HAP-1 (cell line): Measurements from ENCODE around the gene COL24A1.
A peak's percentile ranks its signal among the peaks of the same experiment; 100 is the strongest.

Source experiments
- DNase-seq, 2 experiments: peaks; one replicate each; pipeline ENCODE4 v3.0.0-alpha.2; 2016 to 2020; ENCODE audit warnings: low spot score in 2 of 2
- H3K27me3 ChIP-seq: fragments of 250-450 bp; sonication (Bioruptor Pico); 2 replicates; pipeline ENCODE4 v1.5.1; 2020; ENCODE audit warnings: low read depth, mild to moderate bottlenecking, moderate library complexity
- H3K36me3 ChIP-seq: fragments of 250-450 bp; sonication (Bioruptor Pico); replicated peaks from 2 replicates; pipeline ENCODE4 v1.5.1; 2020; ENCODE audit warnings: mild to moderate bottlenecking
- H3K4me1 ChIP-seq: fragments of 250-450 bp; sonication (Bioruptor Pico); 2 replicates; pipeline ENCODE4 v1.5.1; 2020; ENCODE audit warnings: mild to moderate bottlenecking
- H3K4me3 ChIP-seq: fragments of 250-450 bp; sonication (Bioruptor Pico); 2 replicates; pipeline ENCODE4 v1.5.1; 2020; ENCODE audit warnings: mild to moderate bottlenecking, moderate library complexity
- H3K9me3 ChIP-seq: fragments of 250-450 bp; sonication (Bioruptor Pico); 2 replicates; pipeline ENCODE4 v1.5.1; 2020; ENCODE audit warnings: mild to moderate bottlenecking, moderate library complexity
- in situ Hi-C: fragments of 300-500 bp; cut with MboI; formaldehyde crosslinking; loops from 3 replicates; pipeline ENCODE4 v1.14.3; 2020; ENCODE audit warnings: low sequenced_read_pairs, inconsistent platforms, mixed read lengths

The COL24A1 gene

DNA sequence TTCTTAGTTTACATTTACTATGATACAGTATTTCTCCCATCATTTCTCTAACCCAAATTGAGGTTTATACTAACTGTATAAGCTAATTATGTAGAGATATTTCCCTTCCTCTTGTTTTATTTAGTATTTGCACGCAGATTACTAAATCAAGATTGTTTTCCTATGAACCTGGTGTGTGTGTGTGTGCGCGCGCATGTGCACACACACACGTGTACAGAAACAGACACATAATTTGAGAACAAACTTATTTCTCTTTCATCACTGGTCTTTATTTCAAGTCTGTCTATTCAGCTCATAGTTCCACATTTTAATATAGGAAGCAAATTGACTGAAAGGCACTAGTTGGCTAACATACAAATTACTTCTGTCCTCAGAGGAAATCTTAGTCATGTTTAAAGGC is 19.7 kb upstream of the COL24A1 start:
- H3K9me3 ChIP-seq = no peaks in the 10 kb centered on the region
- H3K4me3 ChIP-seq = no peak overlapping the region
- in situ Hi-C loops = no loop called here
- no peaks in the 10 kb centered on the region for H3K36me3 ChIP-seq
- H3K27me3 ChIP-seq = peaks cover 2% of the 10 kb centered on the region; the same call in 1 of the 2 replicates
- H3K4me1 ChIP-seq = peaks cover 8% of the 10 kb centered on the region
- DNase-seq = no peak

DNA sequence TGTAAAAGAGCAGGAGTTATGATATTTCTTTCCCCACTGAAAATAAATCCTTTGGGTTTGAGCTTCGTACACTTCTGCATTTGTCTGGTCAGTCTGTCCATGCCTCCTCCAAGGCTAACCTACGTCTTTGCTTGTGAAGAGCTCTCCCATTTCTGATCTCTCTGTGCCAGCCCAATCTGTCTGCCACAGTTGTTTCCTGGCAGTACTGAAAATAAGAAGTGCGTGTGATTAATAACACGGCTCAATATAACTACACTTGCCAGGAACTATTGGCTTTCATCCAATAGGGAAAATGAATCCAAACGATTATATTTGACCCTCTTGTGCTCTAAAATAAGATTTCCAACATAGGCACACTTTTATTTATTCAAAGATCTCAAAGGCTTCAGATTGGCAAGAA is 19.2 kb upstream of the COL24A1 start:
- no peak for DNase-seq
- Histone ChIP-seq H3K36me3 (no peaks in the 10 kb centered on the region), H3K27me3 (peaks cover 2% of the 10 kb centered on the region; the same call in 1 of the 2 replicates), H3K4me3 (no peak overlapping the region), H3K4me1 (peaks cover 12% of the 10 kb centered on the region), H3K9me3 (no peaks in the 10 kb centered on the region)
- in situ Hi-C loops = no loop called here

DNA sequence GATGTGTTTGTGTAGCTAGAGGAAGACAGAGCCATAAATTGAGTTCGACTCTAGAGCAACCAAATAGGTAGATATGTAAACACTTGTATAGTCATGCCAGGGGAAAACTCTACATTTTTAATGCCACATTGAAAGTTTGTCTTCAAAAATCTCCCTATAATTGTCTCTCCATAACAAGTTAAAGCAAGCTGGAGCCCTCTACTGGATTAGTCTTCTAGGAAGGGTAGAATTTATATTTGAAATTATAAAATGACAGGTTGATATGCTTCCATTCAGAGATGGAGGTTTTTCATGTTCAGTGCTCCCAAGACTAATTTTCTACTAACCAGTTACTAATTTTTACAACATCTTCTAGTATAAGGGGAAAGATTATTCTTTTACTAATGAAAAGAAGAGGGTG is 13.1 kb upstream of the COL24A1 start:
- no peaks in the 10 kb centered on the region for H3K9me3 ChIP-seq
- H3K4me1 ChIP-seq = peaks cover 12% of the 10 kb centered on the region
- H3K4me3 ChIP-seq = no peak overlapping the region
- in situ Hi-C loops = no loop called here
- no peaks in the 10 kb centered on the region for H3K27me3 ChIP-seq
- no peaks in the 10 kb centered on the region for H3K36me3 ChIP-seq
- DNase-seq = no peak

DNA sequence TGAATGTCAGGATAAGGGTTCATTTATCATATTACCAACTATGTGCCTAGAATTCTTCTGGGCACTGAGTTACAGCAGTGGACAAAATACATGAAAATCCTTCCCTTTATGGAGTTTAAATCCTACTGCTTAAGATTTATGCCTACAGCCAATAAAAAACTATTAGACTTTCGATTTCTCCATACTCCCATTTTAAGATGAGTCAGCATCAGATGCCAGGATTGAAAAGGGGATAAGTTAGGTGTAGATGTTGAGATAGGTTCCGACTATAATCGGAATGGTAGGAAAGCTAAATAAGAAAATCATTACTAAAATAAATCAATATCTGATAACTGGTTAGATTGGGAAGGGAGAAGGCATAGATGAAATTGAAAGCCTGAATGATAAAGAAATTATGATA is 3.2 kb upstream of the COL24A1 start:
- Histone ChIP-seq H3K4me3 (no peak overlapping the region), H3K36me3 (no peaks in the 10 kb centered on the region), H3K4me1 (peaks cover 17% of the 10 kb centered on the region), H3K27me3 (no peaks in the 10 kb centered on the region), H3K9me3 (no peaks in the 10 kb centered on the region; the same call in 1 of the 2 replicates)
- in situ Hi-C loops = no loop called here
- DNase-seq = no peak

DNA sequence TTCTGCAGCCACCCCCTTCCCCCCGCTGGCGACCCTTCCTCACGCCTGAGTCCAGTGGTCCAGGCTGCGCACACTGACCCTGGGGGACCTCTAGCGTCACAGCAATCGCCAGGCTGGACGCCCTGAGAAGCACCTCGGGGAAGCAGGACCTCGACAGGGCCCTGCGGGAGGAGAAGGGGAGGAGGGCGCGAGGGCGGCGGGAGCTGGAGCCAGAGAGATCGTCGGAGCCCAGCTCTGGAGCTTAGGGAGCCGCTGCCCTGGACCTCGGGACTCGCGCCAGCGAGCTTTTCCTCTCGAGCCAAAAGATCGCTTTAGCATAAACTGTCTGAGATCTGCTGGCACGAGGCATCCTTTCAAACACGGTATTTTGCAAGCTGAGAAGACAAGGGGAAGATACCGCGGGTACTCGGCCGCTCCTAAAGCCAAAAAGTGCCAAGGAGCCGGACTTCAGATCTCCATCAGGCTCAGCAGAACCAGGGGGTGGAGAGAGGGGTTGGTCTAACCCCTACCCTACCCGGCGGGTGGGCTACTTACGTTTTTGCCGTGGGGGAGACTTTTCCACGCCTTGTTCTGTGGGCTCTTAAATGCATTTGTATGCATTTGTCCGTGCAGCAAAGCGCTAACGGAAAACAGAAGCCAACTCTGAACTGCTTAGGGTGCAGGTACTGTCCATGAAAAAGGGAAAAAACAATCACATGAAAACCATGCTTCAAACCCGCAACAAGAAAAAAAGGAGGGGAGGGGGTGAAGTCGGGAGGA is 586 bp downstream of the COL24A1 start:
- H3K4me1 ChIP-seq = peaks cover 17% of the 10 kb centered on the region
- in situ Hi-C loops = no loop called here
- H3K36me3 ChIP-seq = no peaks in the 10 kb centered on the region
- peak overlapping the region; percentile 29 for H3K4me3 ChIP-seq
- no peaks in the 10 kb centered on the region for H3K27me3 ChIP-seq
- peak in 1 of 2 experiments; percentile 49 for DNase-seq
- H3K9me3 ChIP-seq = no peaks in the 10 kb centered on the region

DNA sequence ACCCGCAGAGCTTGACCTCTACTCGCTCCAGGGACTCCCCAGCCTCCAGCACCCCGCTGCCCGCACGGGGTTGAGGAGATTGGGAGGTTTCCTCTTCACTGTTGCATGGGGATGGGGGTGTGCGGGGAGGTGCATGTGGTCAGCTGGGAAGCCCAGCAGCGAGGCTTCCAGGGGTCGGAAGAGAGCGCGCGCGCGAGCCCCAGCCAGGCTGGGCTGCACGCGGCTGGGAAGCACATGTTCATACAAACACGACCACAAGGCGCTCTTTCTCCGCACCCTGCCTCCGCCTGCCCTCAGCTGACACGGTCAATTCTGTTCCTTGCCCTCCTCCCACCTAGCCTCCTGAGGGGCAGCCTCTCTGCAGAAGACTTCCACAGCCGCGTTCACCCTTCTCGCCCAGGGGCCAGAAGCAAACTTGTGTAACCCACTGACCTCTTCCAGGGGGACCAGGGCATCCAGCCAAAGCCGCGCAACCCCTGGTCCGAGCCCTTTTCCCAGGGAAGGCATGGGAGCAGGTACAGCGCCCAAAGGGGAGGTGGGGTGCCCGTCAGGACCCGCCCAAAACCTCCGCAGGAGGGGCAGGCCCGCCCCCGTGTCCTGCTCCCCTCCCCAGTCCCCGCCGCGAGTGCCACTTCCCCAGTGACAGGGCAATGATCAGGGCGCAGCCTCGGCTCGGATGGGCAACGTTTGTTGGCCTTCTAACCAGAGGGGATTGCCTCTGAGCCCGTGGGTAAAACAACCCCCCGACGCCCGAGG is 1.3 kb downstream of the COL24A1 start:
- no peaks in the 10 kb centered on the region for H3K27me3 ChIP-seq
- H3K36me3 ChIP-seq = no peaks in the 10 kb centered on the region
- no peaks in the 10 kb centered on the region for H3K9me3 ChIP-seq
- H3K4me3 ChIP-seq = peak overlapping the region; percentile 29; the same call in 1 of the 2 replicates
- H3K4me1 ChIP-seq = peaks cover 17% of the 10 kb centered on the region
- no peak for DNase-seq
- in situ Hi-C loops = no loop called here

DNA sequence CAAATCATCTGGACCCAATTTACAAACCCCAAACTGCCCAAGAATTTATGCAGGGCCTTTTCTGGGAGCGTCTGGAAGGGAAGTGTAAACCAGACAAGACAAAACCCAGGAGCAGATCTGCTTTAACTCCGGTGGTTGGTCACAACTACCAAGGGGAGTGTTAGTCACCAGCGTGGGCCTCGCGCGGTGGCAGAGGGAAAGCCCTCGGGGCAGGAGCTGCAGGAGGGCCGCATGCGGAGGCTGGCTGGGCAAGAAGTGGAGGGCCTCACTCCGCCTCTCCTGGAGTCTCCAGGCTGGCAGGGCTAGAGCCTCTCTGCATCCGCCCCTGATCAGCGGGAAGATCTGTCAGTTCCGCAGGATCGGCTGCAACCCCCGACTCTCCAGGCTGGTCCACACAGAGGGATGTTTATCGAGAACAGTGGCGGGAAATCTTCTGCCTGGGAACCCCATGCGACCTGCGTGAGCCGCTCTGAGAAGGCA is 2.0 kb downstream of the COL24A1 start:
- in situ Hi-C loops = no loop called here
- no peak overlapping the region for H3K4me3 ChIP-seq
- no peaks in the 10 kb centered on the region for H3K27me3 ChIP-seq
- no peaks in the 10 kb centered on the region for H3K36me3 ChIP-seq
- H3K9me3 ChIP-seq = no peaks in the 10 kb centered on the region
- DNase-seq = no peak
- peaks cover 17% of the 10 kb centered on the region for H3K4me1 ChIP-seq

DNA sequence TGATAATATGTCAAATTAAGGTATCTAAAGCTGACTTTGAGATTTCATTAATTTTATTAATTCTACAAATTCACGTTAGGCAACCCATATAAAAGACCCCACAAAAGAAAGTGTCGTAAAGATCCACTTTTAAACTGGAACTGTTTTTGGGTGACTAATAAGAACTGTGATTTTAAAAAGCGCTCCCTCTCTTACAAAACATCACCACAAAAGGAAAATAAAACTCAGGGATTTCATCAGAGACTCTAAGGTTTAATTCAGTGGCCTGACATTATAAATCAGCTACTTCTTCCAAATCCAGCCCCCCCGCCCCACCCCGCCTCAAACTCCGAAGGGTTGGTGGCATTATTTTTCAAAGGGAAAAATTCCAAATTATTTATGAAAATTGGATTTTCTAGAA is 2.7 kb downstream of the COL24A1 start:
- Histone ChIP-seq H3K27me3 (no peaks in the 10 kb centered on the region), H3K4me1 (peaks cover 17% of the 10 kb centered on the region), H3K9me3 (no peaks in the 10 kb centered on the region), H3K36me3 (no peaks in the 10 kb centered on the region), H3K4me3 (no peak overlapping the region)
- in situ Hi-C loops = no loop called here
- DNase-seq = no peak

DNA sequence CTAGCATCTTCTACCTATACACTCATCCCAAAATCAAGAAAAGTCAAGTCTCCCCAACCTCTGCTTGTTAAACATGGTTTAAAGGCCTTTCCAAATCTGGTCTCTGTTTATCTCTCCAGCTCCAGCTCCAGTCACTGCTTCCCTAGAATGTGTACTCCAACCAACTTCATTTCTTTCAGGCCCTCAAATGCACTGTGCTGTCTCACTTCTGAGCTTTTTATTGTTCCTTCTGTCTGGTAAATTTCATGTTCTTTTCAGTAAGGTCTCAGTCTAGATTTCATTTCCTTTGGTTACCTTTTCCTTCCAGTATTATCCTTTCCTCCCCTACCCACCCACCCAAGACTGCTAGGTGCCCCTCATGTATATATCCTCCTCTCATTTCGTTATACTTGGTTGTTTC is 3.7 kb downstream of the COL24A1 start:
- in situ Hi-C loops = no loop called here
- no peak for DNase-seq
- no peak overlapping the region for H3K4me3 ChIP-seq
- peaks cover 17% of the 10 kb centered on the region for H3K4me1 ChIP-seq
- no peaks in the 10 kb centered on the region for H3K9me3 ChIP-seq
- no peaks in the 10 kb centered on the region for H3K36me3 ChIP-seq
- H3K27me3 ChIP-seq = no peaks in the 10 kb centered on the region

DNA sequence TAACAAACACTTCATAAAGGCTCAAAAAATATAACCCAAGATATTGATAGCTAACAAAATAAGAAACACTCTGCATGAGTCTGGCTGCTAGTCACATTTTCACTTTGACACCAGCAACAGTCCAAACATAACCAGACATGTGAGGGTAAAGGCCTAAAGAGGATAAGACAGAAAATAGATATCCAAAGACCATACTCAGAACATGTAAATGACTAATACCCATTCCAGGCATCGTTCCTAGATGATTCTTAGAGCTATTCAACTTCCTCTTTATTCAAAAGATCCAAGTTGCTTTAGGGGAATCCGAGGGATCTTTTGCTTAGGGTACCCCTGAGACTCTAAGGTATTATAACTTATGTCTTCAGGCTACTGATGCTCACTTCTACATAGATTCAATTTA is 5.1 kb downstream of the COL24A1 start:
- no peaks in the 10 kb centered on the region for H3K27me3 ChIP-seq
- no peak for DNase-seq
- no peak overlapping the region for H3K4me3 ChIP-seq
- H3K4me1 ChIP-seq = peaks cover 8% of the 10 kb centered on the region
- in situ Hi-C loops = no loop called here
- no peaks in the 10 kb centered on the region for H3K9me3 ChIP-seq
- no peaks in the 10 kb centered on the region for H3K36me3 ChIP-seq

DNA sequence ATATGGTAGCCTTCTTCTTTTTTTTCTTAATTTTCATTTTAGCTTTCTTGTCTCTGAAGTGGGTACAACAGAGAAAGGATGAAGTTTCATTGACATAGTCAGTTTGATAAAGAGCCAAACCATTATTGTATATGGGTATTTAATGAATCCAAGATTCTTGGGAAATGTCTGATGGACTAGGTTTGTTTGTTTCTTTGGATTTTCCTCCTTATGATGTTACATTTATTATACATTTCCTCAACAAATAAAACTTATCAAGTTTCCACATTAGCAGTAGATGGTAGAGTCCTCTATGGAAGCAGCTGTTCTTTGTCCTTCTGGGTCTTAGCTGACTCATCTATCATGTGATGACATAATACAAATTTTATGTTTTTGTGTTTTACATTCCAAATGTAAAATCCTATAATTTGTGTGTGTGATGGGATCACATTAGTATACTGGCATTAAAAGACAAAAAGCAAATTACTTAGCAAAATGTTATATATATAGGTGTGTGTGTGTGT is 6.0 kb downstream of the COL24A1 start:
- Histone ChIP-seq H3K4me1 (no peaks in the 10 kb centered on the region), H3K4me3 (no peak overlapping the region), H3K9me3 (no peaks in the 10 kb centered on the region), H3K27me3 (no peaks in the 10 kb centered on the region), H3K36me3 (no peaks in the 10 kb centered on the region)
- no peak for DNase-seq
- in situ Hi-C loops = no loop called here

DNA sequence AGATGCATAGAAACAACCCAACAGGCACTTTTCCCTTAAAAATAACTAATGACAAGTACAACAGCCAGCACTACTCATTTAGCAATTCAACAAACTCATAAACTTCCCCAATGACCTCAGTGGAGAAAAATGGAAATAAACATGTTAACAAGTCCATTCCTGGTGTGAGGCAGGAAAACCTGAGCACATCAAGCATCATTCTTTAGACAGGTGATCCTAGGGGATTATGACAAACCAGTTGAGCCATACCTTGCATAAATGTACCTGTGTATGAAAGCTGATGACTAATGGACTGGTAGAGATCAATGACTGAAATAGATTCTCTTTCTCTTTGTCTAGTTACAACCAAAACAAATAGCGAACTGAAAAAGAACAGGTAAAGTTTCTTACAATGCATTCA is 7.0 kb downstream of the COL24A1 start:
- Histone ChIP-seq H3K4me3 (no peak overlapping the region), H3K4me1 (no peaks in the 10 kb centered on the region), H3K27me3 (no peaks in the 10 kb centered on the region), H3K36me3 (no peaks in the 10 kb centered on the region), H3K9me3 (no peaks in the 10 kb centered on the region)
- DNase-seq = no peak
- in situ Hi-C loops = no loop called here

DNA sequence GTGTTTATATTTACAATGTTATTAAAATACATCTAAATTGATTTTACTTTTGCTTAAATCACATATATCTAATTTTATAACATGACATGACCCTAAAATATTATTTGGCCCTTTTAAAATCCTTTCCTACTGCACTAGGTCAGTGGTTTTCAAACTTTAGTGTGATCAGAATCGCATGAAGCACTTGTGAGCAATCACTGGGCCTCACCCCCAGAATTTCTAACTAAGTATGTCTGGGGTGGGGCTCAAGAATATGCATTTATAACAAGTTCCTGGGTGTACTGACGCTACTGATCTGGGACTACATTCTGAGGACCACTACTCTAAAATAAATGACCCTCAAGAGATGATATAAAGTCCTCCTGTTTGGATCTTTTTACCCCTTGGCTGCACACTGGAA is 8.8 kb downstream of the COL24A1 start:
- no peak for DNase-seq
- H3K27me3 ChIP-seq = no peaks in the 10 kb centered on the region
- H3K4me3 ChIP-seq = no peak overlapping the region
- H3K36me3 ChIP-seq = no peaks in the 10 kb centered on the region
- no peaks in the 10 kb centered on the region for H3K9me3 ChIP-seq
- in situ Hi-C loops = no loop called here
- H3K4me1 ChIP-seq = no peaks in the 10 kb centered on the region

DNA sequence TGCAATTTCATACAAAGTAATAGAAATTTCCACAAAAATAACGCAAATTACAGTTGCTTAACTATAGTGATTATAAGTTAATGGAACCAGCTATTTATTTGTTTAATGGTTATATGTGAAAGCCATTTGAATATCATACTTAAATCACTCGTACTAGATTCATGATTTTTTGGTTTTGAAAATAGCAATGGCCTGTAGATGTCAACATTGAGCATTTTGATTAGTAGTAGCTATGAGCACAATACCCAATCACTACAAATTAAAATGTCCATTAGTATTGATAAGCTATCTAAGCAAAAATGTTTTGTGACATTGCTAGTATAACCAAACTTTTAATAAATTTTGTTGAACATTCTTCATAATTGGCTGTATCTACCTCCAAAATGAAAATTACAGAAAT is 10.0 kb downstream of the COL24A1 start:
- in situ Hi-C loops = no loop called here
- Histone ChIP-seq H3K36me3 (no peaks in the 10 kb centered on the region), H3K4me1 (no peaks in the 10 kb centered on the region), H3K9me3 (no peaks in the 10 kb centered on the region), H3K27me3 (no peaks in the 10 kb centered on the region), H3K4me3 (no peak overlapping the region)
- DNase-seq = no peak
